Adrenal gland (tissue), 12 donors: ENCODE measurements around the gene DDO. TPM values are rescaled to one million over a fixed set of nuclear protein-coding genes. Genes with fewer than 3 reads are reported as not detected.

Source experiments
- DNase-seq, 7 donors: peaks; one replicate each; pipeline ENCODE4 v3.0.0-alpha.2; 2019 to 2020
- H3K27ac ChIP-seq, 5 donors: fragments of 200-600 bp; sonication (generic) in 4 of 5; 1 replicate in 3 of 5; 2 replicates in 2 of 5; pipeline versions ENCODE4 v1.5.1 to v1.8.0; 2016 to 2020; ENCODE audit warnings: mild to moderate bottlenecking in 1 of 5
- H3K27me3 ChIP-seq: fragments of 200-600 bp; 2 replicates; pipeline ENCODE4 v1.8.0; 2021
- H3K36me3 ChIP-seq, 2 donors: fragments of 200-600 bp; replicated peaks in 1 of 2; 1 replicate in 1 of 2; 2 replicates in 1 of 2; pipeline versions ENCODE4 v1.5.1 to v1.8.0; 2018 to 2022
- H3K4me1 ChIP-seq, 2 donors: fragments of 200-600 bp; replicated peaks in 1 of 2; 1 replicate in 1 of 2; 2 replicates in 1 of 2; pipeline versions ENCODE4 v1.5.1 to v1.8.0; 2018 to 2021
- H3K4me3 ChIP-seq, 4 donors: fragments of 200-600 bp; sonication (generic) in 3 of 4; one replicate each; pipeline ENCODE4 v1.5.1; 2016 to 2018
- H3K9me3 ChIP-seq, 3 donors: fragments of 200-600 bp; sonication (generic) in 1 of 3; replicated peaks in 1 of 3; 1 replicate in 2 of 3; 2 replicates in 1 of 3; pipeline versions ENCODE4 v1.5.1 to v1.8.0; 2016 to 2021
- POLR2A ChIP-seq, 2 donors: fragments of 450-650 bp; IDR thresholded peaks; one replicate each; pipeline ENCODE4 v1.6.1; 2017; ENCODE audit warnings: antibody characterized with exemption in 2 of 2, mild to moderate bottlenecking in 2 of 2, moderate library complexity in 1 of 2
- WGBS, 4 donors: extraction: QIAGEN DNeasy Blood & Tissue Kit in 2 of 4; methylation state at CpG; one replicate each; pipeline versions ENCODE4 v1.1.5 to v1.1.7; 2013 to 2017; 5-methylcytosine and 5-hydroxymethylcytosine counted together
- intact Hi-C, 2 donors: fragments of 100-400 bp; cut with DNase I; formaldehyde crosslinking; loops; one replicate each; pipeline versions ENCODE4 v1.14.1 to v1.15.0; 2022 to 2023
- polyA plus RNA-seq, 3 donors: library from polyadenylated mRNA; stranded (reverse); fragments of 200-250 nt in 2 of 3; fragments of 350-450 nt in 1 of 3; fragmentation: Illumina TruSeq in 1 of 3; extraction: RNeasy Lipid Tissue Mini Kit (QIAGEN cat#74804) in 1 of 3; gene quantifications; one replicate each; pipeline ENCODE4 v1.2.3, GENCODE V29; 2013 to 2014
- total RNA-seq, 9 donors: library from RNA; depleted of rRNA in 4 of 9; stranded (reverse); fragments of >200 nt in 4 of 9; fragments of 120-200 nt in 1 of 9; fragmentation: NEBNext Ultra II Directional in 1 of 9; extraction: Animal tissue kit (Norgen Biotek cat#: 25700) in 1 of 9; gene quantifications; one replicate each; pipeline versions ENCODE4 v1.1.0 to v1.2.4, GENCODE V29; 2013 to 2023
- TF ChIP-seq, protein P1 (sequence below), 6 experiments: fragments of 450-650 bp in 4 of 6; fragments of 200-600 bp in 2 of 6; sonication (generic) in 1 of 6; IDR thresholded peaks; 1 replicate in 5 of 6; 2 replicates in 1 of 6; pipeline versions ENCODE4 v1.5.1 to v1.8.0; 2016 to 2021; ENCODE audit warnings: antibody characterized with exemption in 6 of 6, mild to moderate bottlenecking in 2 of 6, moderate library complexity in 1 of 6
- donor health status: healthy with polysubstance abuse.
- donor health status: Bipolar disorder and iron deficiency.
- donor health status: DM: yes; HTN: yes; CAD: no.
- donor health status: DM: no; HTN: no; CAD: no.
- donor health status: DM: no; HTN: no; CAD: no.
- donor health status: DM: yes; HTN: yes; CAD: no.

The DDO gene
- total and polyA plus RNA-seq, 12 donors: 4.4 to 19.1 (median 9.7) TPM

DNA sequence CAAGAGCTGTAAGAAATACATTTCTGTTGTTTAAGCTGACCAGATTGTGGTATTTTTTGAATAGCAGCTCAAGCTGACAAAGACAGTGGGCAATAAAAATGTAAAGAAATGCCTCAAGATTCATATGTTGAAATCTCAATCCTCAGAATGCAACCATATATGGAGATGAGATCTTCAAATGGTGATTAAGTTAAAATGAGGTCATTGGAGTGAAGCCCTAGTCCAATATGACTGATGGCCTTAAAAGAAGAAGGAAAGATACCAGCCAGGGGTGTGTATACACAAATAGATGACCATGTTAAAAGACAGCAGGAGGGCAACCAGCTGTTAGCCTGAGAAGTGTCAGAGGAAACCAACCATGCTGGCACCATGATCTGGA, 7.1 kb upstream of the DDO start:
- Histone ChIP-seq H3K4me1 (no peaks in the 10 kb centered on the region), H3K27ac (no peak overlapping the region), H3K4me3 (no peak overlapping the region), H3K27me3 (peaks cover 7% of the 10 kb centered on the region), H3K36me3 (no peaks in the 10 kb centered on the region), H3K9me3 (no peaks in the 10 kb centered on the region)
- DNase-seq: no peak
- no peak for TF ChIP-seq POLR2A (IDR thresholded peaks at IDR 0.05)
- TF ChIP-seq, protein P1, sequence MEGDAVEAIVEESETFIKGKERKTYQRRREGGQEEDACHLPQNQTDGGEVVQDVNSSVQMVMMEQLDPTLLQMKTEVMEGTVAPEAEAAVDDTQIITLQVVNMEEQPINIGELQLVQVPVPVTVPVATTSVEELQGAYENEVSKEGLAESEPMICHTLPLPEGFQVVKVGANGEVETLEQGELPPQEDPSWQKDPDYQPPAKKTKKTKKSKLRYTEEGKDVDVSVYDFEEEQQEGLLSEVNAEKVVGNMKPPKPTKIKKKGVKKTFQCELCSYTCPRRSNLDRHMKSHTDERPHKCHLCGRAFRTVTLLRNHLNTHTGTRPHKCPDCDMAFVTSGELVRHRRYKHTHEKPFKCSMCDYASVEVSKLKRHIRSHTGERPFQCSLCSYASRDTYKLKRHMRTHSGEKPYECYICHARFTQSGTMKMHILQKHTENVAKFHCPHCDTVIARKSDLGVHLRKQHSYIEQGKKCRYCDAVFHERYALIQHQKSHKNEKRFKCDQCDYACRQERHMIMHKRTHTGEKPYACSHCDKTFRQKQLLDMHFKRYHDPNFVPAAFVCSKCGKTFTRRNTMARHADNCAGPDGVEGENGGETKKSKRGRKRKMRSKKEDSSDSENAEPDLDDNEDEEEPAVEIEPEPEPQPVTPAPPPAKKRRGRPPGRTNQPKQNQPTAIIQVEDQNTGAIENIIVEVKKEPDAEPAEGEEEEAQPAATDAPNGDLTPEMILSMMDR (IDR thresholded peaks at IDR 0.05): no peak
- intact Hi-C loops: no loop called here

GRCh38 chr6:110421749-110422443, 6.5 kb upstream of the DDO start:
- Histone ChIP-seq H3K9me3 (no peaks in the 10 kb centered on the region), H3K4me1 (no peaks in the 10 kb centered on the region), H3K4me3 (no peak overlapping the region), H3K27ac (no peak overlapping the region), H3K27me3 (peaks cover 2% of the 10 kb centered on the region), H3K36me3 (no peaks in the 10 kb centered on the region)
- intact Hi-C loops: no loop called here
- DNase-seq: peak in 1 of 7 donors; percentile 19
- TF ChIP-seq, protein P1 (IDR thresholded peaks at IDR 0.05): no peak
- TF ChIP-seq POLR2A (IDR thresholded peaks at IDR 0.05): no peak
- 57 to 77% (median 62%) methylated on average over 4 of the region's 4 CpGs for WGBS, 4 donors

- H3K9me3 ChIP-seq: no peaks in the 10 kb centered on the region
- TF ChIP-seq POLR2A (IDR thresholded peaks at IDR 0.05): no peak
- TF ChIP-seq, protein P1 (IDR thresholded peaks at IDR 0.05): no peak
- no peaks in the 10 kb centered on the region for H3K27me3 ChIP-seq
- H3K4me3 ChIP-seq: no peak overlapping the region
- WGBS, 4 donors: 70 to 71% (median 70%) methylated on average over 6 of the region's 6 CpGs
- no peaks in the 10 kb centered on the region for H3K36me3 ChIP-seq
- H3K27ac ChIP-seq: no peak overlapping the region
- DNase-seq: no peak
- peaks cover 12 to 17% of the 10 kb centered on the region in 2 donors for H3K4me1 ChIP-seq
- intact Hi-C loops: no loop called here
These were observed 3.8 kb upstream of the DDO start for GRCh38 chr6:110419028-110419739.

DNA sequence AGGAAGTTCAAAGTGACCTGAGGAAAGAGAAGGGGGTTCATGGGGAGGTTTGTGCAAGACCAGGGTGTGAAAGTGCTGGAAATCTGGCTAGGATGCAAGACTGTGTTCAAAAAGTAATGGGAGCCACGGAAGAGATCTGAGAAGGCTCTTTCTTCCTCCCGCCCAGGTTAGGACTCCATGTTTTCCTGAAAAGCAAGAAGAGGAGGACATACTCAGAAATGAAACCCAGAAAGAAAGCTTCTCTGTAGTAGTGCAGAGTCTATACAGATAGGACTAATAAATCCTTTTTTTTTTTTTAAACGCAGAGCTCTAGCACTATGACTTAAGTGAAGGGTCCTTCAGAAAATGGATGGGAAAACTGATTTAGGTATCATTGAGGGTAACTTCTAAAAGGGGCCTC, 3.2 kb upstream of the DDO start:
- WGBS, 4 donors: 85 to 87% (median 86%) methylated on average over 3 of the region's 3 CpGs
- Histone ChIP-seq H3K27me3 (no peaks in the 10 kb centered on the region), H3K4me3 (no peak overlapping the region), H3K9me3 (no peaks in the 10 kb centered on the region), H3K36me3 (no peaks in the 10 kb centered on the region), H3K4me1 (peaks cover 13 to 17% of the 10 kb centered on the region in 2 donors), H3K27ac (no peak overlapping the region)
- DNase-seq: no peak
- TF ChIP-seq, protein P1 (IDR thresholded peaks at IDR 0.05): no peak
- TF ChIP-seq POLR2A (IDR thresholded peaks at IDR 0.05): no peak
- intact Hi-C loops: no loop called here
